HepG2 (cell line): ENCODE results near the gene HBG1.

ENCODE experiments used
- FOXO4 ChIP-seq: sonication (generic); formaldehyde crosslinking; conservative IDR thresholded peaks from 2 replicates; pipeline ENCODE4 v1.8.1; 2023; ENCODE audit warnings: missing genetic modification reagents
- HDAC2 ChIP-seq: sonication (generic); formaldehyde crosslinking; IDR thresholded peaks from 2 replicates; pipeline ENCODE4 v1.4.0; 2020; ENCODE audit warnings: missing genetic modification reagents
- ZNF138 ChIP-seq: sonication (generic); formaldehyde crosslinking; IDR thresholded peaks from 2 replicates; pipeline ENCODE4 v1.5.0; 2020; ENCODE audit warnings: mild to moderate bottlenecking, low read depth, missing genetic modification reagents

- TF ChIP-seq HDAC2 (no peak), FOXO4 (no peak), ZNF138 (no peak)
Observed at GRCh38 chr11:5283882-5284281, 34.2 kb upstream of the HBG1 start.
